Activated naive CD8-positive, alpha-beta T cell treated with anti-CD3 and anti-CD28 coated beads for 36 hours (primary cell): ENCODE results near the gene PSTPIP1. TPM values are rescaled to one million over a fixed set of nuclear protein-coding genes. Genes with fewer than 3 reads are reported as not detected.

Source experiments
- DNase-seq: peaks from one replicate; pipeline ENCODE4 v3.0.0; 2021
- H3K27ac Mint-ChIP-seq: one replicate; pipeline ENCODE4 v1.8.0; 2022; ENCODE audit warnings: mild to moderate bottlenecking, moderate library complexity, mixed read lengths
- H3K27me3 Mint-ChIP-seq: one replicate; pipeline ENCODE4 v1.8.0; 2022; ENCODE audit warnings: mild to moderate bottlenecking, mixed read lengths
- H3K36me3 Mint-ChIP-seq: one replicate; pipeline ENCODE4 v1.8.0; 2021; ENCODE audit warnings: mild to moderate bottlenecking, mixed read lengths
- H3K4me1 Mint-ChIP-seq: one replicate; pipeline ENCODE4 v1.8.0; 2021; ENCODE audit warnings: mixed read lengths
- H3K4me3 Mint-ChIP-seq: one replicate; pipeline ENCODE4 v1.8.0; 2022; ENCODE audit warnings: mild to moderate bottlenecking, moderate library complexity, mixed read lengths
- H3K9me3 Mint-ChIP-seq: one replicate; pipeline ENCODE4 v1.8.0; 2022; ENCODE audit warnings: mixed read lengths
- total RNA-seq, 2 experiments: library from RNA; stranded (reverse); gene quantifications; one replicate each; pipeline ENCODE4 v1.2.3, GENCODE V29; 2021

PSTPIP1 gene
- total RNA-seq, 2 experiments from 2014 or later = 93.4 to 94.5 TPM

DNA sequence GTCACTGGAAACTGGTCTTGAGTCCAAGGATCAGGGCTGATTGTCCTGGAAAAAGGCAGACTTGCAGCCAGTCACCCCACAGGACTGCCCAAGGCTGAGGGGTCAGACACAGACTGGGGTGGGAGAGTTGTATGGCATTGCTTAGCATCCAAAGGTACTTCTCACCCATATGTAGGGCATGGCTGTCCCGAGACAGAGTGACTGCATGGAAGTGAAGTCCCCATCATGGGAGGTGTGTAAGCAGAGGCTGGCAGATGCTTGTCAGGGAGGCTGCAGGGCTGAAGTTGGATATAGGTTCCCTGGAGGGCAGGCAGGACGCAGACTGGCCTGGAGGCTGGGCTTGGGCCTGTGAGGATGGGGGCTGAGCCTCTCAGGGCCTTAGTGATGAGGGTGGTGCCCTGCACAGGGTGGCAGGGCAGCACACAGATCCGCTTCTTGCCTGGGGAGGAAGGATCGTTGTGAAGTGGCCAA, 31.1 kb downstream of the PSTPIP1 start:
- H3K9me3 Mint-ChIP-seq = no peaks in the 10 kb centered on the region
- peaks cover 20% of the 10 kb centered on the region for H3K36me3 Mint-ChIP-seq
- peaks cover 44% of the 10 kb centered on the region for H3K4me1 Mint-ChIP-seq
- peak overlapping the region; percentile 51 for H3K27ac Mint-ChIP-seq
- H3K4me3 Mint-ChIP-seq = no peak overlapping the region
- H3K27me3 Mint-ChIP-seq = no peaks in the 10 kb centered on the region
- DNase-seq = no peak

GRCh38 chr15:77026501-77027110, 31.7 kb downstream of the PSTPIP1 start:
- DNase-seq = no peak
- Mint-ChIP-seq H3K4me3 (no peak overlapping the region), H3K27ac (no peak overlapping the region), H3K36me3 (peaks cover 20% of the 10 kb centered on the region), H3K9me3 (no peaks in the 10 kb centered on the region), H3K4me1 (peaks cover 38% of the 10 kb centered on the region), H3K27me3 (no peaks in the 10 kb centered on the region)

- DNase-seq = no peak
- Mint-ChIP-seq H3K9me3 (no peaks in the 10 kb centered on the region), H3K4me3 (no peak overlapping the region), H3K36me3 (peaks cover 19% of the 10 kb centered on the region), H3K27me3 (no peaks in the 10 kb centered on the region), H3K27ac (peak overlapping the region; percentile 62), H3K4me1 (peaks cover 32% of the 10 kb centered on the region)
These were observed 32.3 kb downstream of the PSTPIP1 start for GRCh38 chr15:77027111-77027696.

- Mint-ChIP-seq H3K27me3 (no peaks in the 10 kb centered on the region), H3K27ac (no peak overlapping the region), H3K9me3 (no peaks in the 10 kb centered on the region), H3K4me3 (no peak overlapping the region), H3K36me3 (peaks cover 13% of the 10 kb centered on the region), H3K4me1 (peaks cover 25% of the 10 kb centered on the region)
- no peak for DNase-seq
These were observed 32.9 kb downstream of the PSTPIP1 start for GRCh38 chr15:77027697-77028450.

GRCh38 chr15:77028451-77029165, 33.7 kb downstream of the PSTPIP1 start:
- no peak overlapping the region for H3K27ac Mint-ChIP-seq
- H3K4me3 Mint-ChIP-seq = no peak overlapping the region
- no peaks in the 10 kb centered on the region for H3K9me3 Mint-ChIP-seq
- DNase-seq = no peak
- H3K27me3 Mint-ChIP-seq = no peaks in the 10 kb centered on the region
- peaks cover 18% of the 10 kb centered on the region for H3K4me1 Mint-ChIP-seq
- peaks cover 6% of the 10 kb centered on the region for H3K36me3 Mint-ChIP-seq

DNA sequence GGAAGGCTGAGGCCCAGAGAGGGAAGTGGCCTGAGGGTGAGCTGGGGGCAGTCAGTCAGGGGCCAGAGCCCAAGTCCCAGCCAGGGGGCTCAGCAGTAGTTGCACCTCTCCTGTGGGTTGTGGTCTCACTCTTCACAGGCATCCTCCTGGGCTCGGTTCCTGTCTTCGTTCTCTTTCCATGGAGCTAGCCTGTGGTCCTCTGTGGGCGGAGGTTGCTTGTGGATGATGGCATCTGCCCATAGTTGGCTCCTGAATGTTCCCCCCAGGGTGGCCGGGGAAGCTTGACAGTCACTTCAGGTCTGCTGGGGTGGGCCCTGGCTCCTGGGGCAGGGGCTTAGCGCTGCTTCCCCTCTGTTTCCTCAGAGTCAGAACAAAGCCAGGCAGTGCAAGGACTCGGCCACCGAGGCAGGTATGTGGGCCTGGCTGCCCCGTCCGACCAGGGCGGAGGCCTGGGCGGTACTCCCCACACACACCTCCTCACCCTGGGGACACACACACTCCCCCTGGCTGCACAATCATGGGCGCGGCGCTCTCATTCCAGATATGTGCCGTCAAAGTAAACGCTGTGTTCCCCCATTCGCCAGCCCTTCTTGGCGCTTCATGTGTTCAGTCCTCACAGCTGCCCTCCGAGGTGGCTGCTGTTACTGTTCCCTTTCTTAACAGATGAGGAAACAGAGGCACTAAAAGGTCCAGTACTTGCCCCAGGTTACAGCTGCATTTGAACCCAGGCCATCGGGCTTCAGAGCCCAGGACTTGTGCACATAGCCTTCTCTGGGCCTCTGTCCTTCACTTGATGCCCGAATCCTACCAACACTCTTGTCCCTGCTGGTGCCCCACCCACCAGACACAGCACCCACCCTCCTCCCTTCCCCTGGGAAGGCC, 34.5 kb downstream of the PSTPIP1 start:
- Mint-ChIP-seq H3K4me1 (peaks cover 12% of the 10 kb centered on the region), H3K27ac (no peak overlapping the region), H3K27me3 (no peaks in the 10 kb centered on the region), H3K4me3 (no peak overlapping the region), H3K9me3 (no peaks in the 10 kb centered on the region), H3K36me3 (peaks cover 6% of the 10 kb centered on the region)
- no peak for DNase-seq

DNA sequence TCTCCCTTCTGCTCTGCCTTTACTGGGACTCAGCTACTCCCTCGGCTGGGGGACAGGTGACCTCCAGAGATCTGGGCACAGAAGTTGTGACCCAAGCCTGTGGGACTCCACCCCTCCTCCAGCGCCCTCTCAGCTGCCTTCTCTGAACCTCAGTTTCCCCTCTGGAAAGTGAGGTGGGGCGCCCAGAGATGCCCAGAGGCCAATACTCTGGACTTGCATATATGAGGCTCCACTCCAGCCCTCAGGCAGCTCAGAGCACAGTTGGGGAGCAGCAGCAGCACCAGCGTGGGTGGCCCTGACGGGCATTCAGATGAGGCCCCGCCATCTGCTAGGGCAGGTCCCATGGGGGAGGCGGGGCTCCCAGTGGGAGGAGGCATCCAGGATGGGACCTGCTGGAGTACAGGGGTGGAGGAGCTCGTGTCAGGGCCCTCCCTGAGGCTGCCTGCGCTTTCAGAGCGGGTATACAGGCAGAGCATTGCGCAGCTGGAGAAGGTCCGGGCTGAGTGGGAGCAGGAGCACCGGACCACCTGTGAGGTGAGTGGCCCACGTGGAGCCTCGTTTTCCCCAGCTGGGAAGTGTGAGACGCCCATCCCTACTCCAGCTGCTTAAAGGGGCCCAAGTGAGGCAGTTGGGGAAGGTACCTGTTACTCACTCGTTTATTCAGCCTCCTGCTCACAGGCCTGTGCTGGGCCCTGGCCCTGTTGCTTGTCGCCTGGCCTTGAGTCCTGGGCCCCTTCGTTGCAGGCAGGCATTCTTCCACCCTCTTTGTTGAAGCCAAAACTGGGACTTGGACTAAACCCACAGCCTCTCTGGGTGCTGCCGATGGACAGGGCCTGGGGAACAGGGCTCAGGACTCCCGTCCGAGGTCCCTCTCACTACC, 35.4 kb downstream of the PSTPIP1 start:
- no peaks in the 10 kb centered on the region for H3K9me3 Mint-ChIP-seq

DNA sequence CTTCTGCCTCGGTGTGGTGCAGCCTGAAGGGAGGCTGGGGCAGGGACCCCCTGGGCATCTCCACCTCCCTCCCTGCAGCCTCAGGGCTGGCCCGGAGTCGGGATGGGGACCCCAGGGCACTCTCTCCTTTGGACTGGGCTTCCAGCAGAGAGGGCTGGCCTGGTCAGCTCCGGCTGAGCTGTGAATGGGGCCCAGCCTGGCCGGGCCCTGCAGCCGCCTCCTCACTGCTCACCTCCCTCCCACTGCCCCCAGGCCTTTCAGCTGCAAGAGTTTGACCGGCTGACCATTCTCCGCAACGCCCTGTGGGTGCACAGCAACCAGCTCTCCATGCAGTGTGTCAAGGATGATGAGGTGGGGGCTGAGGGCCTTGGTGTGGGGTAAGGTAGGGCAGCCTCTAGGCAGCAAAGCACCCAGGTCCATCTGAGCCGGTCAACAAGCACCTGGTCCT, 36.0 kb downstream of the PSTPIP1 start:
- Mint-ChIP-seq H3K4me3 (no peak overlapping the region), H3K9me3 (no peaks in the 10 kb centered on the region), H3K27me3 (no peaks in the 10 kb centered on the region), H3K27ac (peak overlapping the region; percentile 20), H3K4me1 (peaks cover 14% of the 10 kb centered on the region), H3K36me3 (peaks cover 12% of the 10 kb centered on the region)
- no peak for DNase-seq

More for the DNA sequence above, 35.4 kb downstream of the PSTPIP1 start:
- Mint-ChIP-seq H3K36me3 (peaks cover 10% of the 10 kb centered on the region), H3K27me3 (no peaks in the 10 kb centered on the region), H3K27ac (no peak overlapping the region), H3K4me3 (no peak overlapping the region), H3K4me1 (peaks cover 15% of the 10 kb centered on the region)
- DNase-seq = no peak

GRCh38 chr15:77031376-77032050, 36.6 kb downstream of the PSTPIP1 start:
- Mint-ChIP-seq H3K36me3 (peaks cover 17% of the 10 kb centered on the region), H3K27me3 (no peaks in the 10 kb centered on the region), H3K4me3 (no peak overlapping the region), H3K27ac (peak overlapping the region; percentile 75), H3K4me1 (peaks cover 12% of the 10 kb centered on the region), H3K9me3 (no peaks in the 10 kb centered on the region)
- no peak for DNase-seq

DNA sequence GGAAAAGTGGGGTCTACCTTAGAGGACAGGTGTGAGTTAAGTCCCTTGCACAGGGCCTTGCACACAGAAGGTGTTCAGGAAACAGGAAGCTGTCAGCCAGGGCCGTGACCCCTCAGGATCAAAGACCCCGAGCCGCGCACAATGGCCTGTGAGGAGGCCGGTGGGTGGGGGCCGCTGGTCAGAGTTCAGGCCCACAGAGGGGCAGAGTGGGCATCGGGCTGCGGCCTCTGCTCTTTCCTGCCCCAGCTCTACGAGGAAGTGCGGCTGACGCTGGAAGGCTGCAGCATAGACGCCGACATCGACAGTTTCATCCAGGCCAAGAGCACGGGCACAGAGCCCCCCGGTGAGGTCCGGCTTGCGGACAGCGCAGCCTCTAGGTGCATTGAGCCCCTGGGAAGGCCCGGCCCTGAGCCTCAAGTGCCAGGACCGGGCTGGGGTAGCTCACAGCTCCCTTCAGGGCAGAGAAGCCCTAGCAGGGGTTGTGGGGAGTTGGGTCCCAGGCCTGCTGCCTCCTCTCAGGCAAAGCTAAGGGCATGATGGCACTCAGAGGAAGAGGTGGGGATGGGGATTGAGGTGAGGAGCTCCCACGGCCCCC, 37.2 kb downstream of the PSTPIP1 start:
- DNase-seq = no peak
- Mint-ChIP-seq H3K4me1 (peaks cover 9% of the 10 kb centered on the region), H3K27me3 (no peaks in the 10 kb centered on the region), H3K27ac (no peak overlapping the region), H3K36me3 (peaks cover 24% of the 10 kb centered on the region), H3K4me3 (no peak overlapping the region), H3K9me3 (peaks cover under 1% of the 10 kb centered on the region)

DNA sequence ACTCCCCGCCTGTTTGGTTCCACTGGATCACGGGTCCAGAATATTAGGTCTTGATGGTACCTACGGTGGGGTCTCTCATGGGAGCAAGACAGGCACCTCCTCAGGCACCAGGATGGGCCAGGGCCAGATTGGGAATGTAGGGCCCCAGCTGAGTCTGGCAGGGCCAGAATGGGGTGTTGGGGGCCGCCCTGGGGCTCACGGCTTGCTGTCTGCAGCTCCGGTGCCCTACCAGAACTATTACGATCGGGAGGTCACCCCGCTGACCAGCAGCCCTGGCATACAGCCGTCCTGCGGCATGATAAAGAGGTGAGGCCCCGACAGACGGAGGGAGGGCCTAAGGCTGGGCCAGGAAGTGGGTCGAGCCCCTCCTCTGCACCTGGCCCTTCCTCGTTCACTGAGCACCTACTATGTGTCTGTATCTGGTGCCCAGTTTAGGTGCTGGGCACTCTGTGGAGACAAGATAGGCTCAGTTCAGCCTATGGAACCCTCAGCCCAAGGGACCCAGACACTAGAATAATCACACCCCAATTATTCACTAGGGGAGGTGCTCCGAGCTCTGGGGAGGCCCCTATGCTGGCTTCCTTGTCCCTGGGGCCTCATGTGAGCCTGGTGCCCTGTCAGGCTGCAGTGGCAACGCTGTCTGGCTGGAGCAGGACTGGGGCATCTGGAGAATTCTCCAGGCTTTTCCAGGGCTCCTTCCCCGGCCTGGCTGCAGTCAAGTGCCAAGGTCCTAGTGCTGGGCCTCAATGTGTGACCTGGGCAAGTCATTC, 37.9 kb downstream of the PSTPIP1 start:
- no peak overlapping the region for H3K27ac Mint-ChIP-seq
- DNase-seq = no peak

DNA sequence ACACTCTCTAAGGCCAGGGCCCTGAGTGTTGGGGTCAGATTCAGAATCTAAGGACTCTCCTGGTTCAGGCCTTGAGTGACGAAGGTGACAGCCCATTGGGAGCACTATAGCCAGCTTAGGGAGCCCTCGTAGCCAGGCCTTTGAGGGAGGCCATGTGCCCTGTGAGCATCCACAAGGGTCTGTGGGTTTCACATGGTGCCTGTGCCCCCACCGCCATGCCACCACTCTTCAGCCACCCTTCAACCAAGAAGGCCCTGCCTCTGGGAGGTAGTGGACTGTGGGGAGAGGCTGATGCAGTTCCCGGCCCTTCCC, 38.4 kb downstream of the PSTPIP1 start:
- peaks cover 8% of the 10 kb centered on the region for H3K4me1 Mint-ChIP-seq
- H3K27me3 Mint-ChIP-seq = no peaks in the 10 kb centered on the region
- peaks cover 33% of the 10 kb centered on the region for H3K36me3 Mint-ChIP-seq
- no peak overlapping the region for H3K4me3 Mint-ChIP-seq
- peaks cover 4% of the 10 kb centered on the region for H3K9me3 Mint-ChIP-seq
- no peak for DNase-seq
- H3K27ac Mint-ChIP-seq = no peak overlapping the region

More for the DNA sequence above, 37.9 kb downstream of the PSTPIP1 start:
- Mint-ChIP-seq H3K4me1 (peaks cover 8% of the 10 kb centered on the region), H3K4me3 (no peak overlapping the region), H3K36me3 (peaks cover 30% of the 10 kb centered on the region), H3K27me3 (no peaks in the 10 kb centered on the region), H3K9me3 (peaks cover 4% of the 10 kb centered on the region)
